BJ (cell line): Measurements from ENCODE around the gene P2RY11. TPM values are rescaled to one million over a fixed set of nuclear protein-coding genes. Genes with fewer than 3 reads are reported as not detected.

Experiments
- CTCF ChIA-PET: fragments of 350-600 bp; formaldehyde crosslinking; extraction: SDS; loops from one replicate; lab custom pipeline; 2021; ENCODE audit warnings: antibody characterized with exemption, inconsistent platforms; lab: Yijun Ruan, JAX
- POLR2A ChIA-PET: fragments of 300-600 bp; sonication (Branson Sonifier 250); formaldehyde crosslinking; extraction: SDS; loops from one replicate; lab custom pipeline; 2021; ENCODE audit warnings: antibody characterized with exemption; lab: Charles Lee
- DNase-seq: peaks from one replicate; pipeline ENCODE4 v3.0.0-alpha.2; 2011; ENCODE audit warnings: low read depth
- H3K27me3 ChIP-seq: 2 replicates; pipeline ENCODE4 v1.6.0; 2011; ENCODE audit warnings: low read length; ENCODE audit not compliant: control insufficient read depth, insufficient read depth
- H3K36me3 ChIP-seq: 2 replicates; pipeline ENCODE4 v1.5.1; 2011; ENCODE audit warnings: low read length; ENCODE audit not compliant: control insufficient read depth, insufficient read depth
- H3K4me3 ChIP-seq: 2 replicates; pipeline ENCODE4 v1.5.1; 2011; ENCODE audit warnings: low read depth, mild to moderate bottlenecking, control low read depth, low read length
- polyA plus RNA-seq: library from polyadenylated mRNA; depleted of rRNA; stranded (reverse); fragments of >200 nt; gene quantifications from 2 replicates; pipeline ENCODE4 v1.2.3, GENCODE V29; 2011
- TF ChIP-seq, protein P1 (sequence below): IDR thresholded peaks from 2 replicates; pipeline ENCODE4 v1.5.1; 2011; ENCODE audit warnings: low read depth, mild to moderate bottlenecking, control low read depth, inconsistent platforms, low read length, moderate library complexity; ENCODE audit not compliant: insufficient read depth

The P2RY11 gene
- polyA plus RNA-seq, 1 experiment = 2.4 TPM

DNA sequence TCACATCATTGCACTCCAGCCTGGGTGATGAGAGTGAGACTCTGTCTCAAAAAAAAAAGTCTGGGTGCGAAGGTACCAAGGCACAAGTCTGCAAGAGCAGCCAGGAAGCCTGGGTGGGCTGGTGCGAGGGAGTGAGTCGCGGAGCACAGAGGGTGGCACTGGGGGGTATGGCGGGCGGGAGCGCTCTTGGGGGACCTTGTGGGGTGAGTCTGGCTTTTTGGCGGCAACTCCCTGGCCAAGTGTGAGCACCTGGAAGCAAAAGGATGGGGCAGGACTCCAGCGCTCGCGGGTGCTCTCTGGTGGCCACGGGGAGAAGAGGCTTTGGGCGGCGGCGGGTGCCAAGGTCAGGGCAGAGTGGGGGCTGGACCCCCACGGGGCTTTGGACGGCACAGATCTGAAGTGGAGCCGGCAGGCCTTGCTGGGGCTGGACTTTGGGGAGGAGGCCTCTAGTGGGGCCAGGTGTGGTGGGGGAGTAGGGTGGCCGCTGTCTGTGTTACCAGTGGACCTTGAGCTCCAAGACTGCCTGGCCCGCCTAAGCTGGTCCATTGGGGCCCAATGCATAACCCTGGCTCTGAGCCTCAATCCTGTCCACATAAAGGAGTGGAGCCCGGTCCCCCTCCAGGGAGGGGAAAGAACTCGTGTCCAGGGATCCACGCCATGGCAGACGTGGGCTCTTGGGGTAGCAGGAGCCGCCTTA is 1.6 kb downstream of the P2RY11 start:
- DNase-seq = no peak
- ChIA-PET CTCF (interaction anchor here (0.6 to 1.6 kb wide), 9 partner anchors 9 to 183 kb away, joined by 3 to 6 read pairs (median 3); partner anchors contain the start of gene MRPL4), POLR2A (interaction anchor here (0.6 kb wide), 1 partner anchor 392 kb away, joined by 3 read pairs; no protein-coding TSS in a partner anchor)
- H3K36me3 ChIP-seq = peaks cover 54% of the 10 kb centered on the region
- TF ChIP-seq, protein P1, sequence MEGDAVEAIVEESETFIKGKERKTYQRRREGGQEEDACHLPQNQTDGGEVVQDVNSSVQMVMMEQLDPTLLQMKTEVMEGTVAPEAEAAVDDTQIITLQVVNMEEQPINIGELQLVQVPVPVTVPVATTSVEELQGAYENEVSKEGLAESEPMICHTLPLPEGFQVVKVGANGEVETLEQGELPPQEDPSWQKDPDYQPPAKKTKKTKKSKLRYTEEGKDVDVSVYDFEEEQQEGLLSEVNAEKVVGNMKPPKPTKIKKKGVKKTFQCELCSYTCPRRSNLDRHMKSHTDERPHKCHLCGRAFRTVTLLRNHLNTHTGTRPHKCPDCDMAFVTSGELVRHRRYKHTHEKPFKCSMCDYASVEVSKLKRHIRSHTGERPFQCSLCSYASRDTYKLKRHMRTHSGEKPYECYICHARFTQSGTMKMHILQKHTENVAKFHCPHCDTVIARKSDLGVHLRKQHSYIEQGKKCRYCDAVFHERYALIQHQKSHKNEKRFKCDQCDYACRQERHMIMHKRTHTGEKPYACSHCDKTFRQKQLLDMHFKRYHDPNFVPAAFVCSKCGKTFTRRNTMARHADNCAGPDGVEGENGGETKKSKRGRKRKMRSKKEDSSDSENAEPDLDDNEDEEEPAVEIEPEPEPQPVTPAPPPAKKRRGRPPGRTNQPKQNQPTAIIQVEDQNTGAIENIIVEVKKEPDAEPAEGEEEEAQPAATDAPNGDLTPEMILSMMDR = peak; percentile 79
- no peaks in the 10 kb centered on the region for H3K27me3 ChIP-seq
- H3K4me3 ChIP-seq = no peak overlapping the region

GRCh38 chr19:10113592-10113963 is 2.1 kb downstream of the P2RY11 start:
- TF ChIP-seq, protein P1 = no peak
- Histone ChIP-seq H3K4me3 (no peak overlapping the region), H3K27me3 (no peaks in the 10 kb centered on the region), H3K36me3 (peaks cover 50% of the 10 kb centered on the region)
- POLR2A ChIA-PET = no interaction called here
- CTCF ChIA-PET = interaction anchor here (0.6 to 2.7 kb wide), 10 partner anchors 9 to 183 kb away, joined by 3 to 7 read pairs (median 4); partner anchors contain the start of gene MRPL4
- no peak for DNase-seq

DNA sequence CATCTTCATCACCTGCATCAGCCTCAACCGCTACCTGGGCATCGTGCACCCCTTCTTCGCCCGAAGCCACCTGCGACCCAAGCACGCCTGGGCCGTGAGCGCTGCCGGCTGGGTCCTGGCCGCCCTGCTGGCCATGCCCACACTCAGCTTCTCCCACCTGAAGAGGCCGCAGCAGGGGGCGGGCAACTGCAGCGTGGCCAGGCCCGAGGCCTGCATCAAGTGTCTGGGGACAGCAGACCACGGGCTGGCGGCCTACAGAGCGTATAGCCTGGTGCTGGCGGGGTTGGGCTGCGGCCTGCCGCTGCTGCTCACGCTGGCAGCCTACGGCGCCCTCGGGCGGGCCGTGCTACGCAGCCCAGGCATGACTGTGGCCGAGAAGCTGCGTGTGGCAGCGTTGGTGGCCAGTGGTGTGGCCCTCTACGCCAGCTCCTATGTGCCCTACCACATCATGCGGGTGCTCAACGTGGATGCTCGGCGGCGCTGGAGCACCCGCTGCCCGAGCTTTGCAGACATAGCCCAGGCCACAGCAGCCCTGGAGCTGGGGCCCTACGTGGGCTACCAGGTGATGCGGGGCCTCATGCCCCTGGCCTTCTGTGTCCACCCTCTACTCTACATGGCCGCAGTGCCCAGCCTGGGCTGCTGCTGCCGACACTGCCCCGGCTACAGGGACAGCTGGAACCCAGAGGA is 2.6 kb downstream of the P2RY11 start:
- peaks cover 50% of the 10 kb centered on the region for H3K36me3 ChIP-seq
- POLR2A ChIA-PET = interaction anchor here (0.6 kb wide), 1 partner anchor 195 kb away, joined by 5 read pairs; no protein-coding TSS in a partner anchor

DNA sequence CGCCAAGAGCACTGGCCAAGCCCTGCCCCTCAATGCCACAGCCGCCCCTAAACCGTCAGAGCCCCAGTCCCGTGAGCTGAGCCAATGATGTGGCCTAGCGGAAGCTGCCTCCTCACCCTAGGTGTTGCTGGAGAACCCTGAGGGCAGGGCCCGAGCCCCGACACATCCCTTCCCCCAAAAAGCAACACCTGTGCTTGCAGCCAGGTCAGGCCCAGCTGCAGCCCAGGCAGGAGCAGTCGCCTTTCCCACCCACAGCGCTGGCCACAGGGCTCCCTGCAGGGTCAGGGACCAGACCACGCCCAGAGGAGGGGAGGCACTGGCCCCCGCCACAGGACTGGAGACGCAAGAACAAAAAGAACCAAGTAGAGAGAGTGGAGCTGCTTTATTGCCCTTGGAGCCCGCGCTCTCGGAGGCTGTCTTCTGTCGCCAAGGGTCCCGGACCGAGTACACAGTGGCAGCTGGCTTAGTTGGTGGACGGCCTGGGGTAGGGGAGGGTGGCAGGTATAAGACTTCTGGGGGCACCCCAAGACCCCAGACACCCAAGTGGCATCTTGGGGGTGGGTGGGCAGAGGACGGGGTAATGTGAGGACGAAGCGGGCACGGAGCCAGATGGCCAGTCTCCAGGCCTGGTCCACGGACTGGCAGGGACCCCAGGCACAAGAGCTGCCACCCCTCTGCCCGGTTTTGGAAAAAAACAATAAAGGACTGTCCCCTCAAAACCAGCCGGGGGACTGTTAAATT is 3.3 kb downstream of the P2RY11 start:
- no peaks in the 10 kb centered on the region for H3K27me3 ChIP-seq
- H3K36me3 ChIP-seq = peaks cover 44% of the 10 kb centered on the region
- TF ChIP-seq, protein P1 = no peak
- ChIA-PET CTCF (interaction anchor here (0.6 to 2.7 kb wide), 4 partner anchors 9 to 184 kb away, joined by 3 to 7 read pairs (median 5); partner anchors contain the start of gene PPAN), POLR2A (interaction anchor here (0.6 kb wide), 2 partner anchors 62 to 195 kb away, joined by 5 read pairs; no protein-coding TSS in a partner anchor)
- H3K4me3 ChIP-seq = no peak overlapping the region
- no peak for DNase-seq

More for the DNA sequence above, 2.6 kb downstream of the P2RY11 start:
- no peak for DNase-seq
- TF ChIP-seq, protein P1 = no peak
- no peak overlapping the region for H3K4me3 ChIP-seq
- CTCF ChIA-PET = interaction anchor here (0.6 to 2.7 kb wide), 8 partner anchors 8 to 184 kb away, joined by 3 to 7 read pairs (median 4); partner anchors contain the start of genes MRPL4 and PPAN
- H3K27me3 ChIP-seq = no peaks in the 10 kb centered on the region
